ENCODE data around the gene SLC17A8.
"Not testable (repeated sequence)": the region's sequence is repeated elsewhere in the genome, so short reads cannot be mapped to it uniquely, and the experiment has no call there.

SLC17A8 gene

DNA sequence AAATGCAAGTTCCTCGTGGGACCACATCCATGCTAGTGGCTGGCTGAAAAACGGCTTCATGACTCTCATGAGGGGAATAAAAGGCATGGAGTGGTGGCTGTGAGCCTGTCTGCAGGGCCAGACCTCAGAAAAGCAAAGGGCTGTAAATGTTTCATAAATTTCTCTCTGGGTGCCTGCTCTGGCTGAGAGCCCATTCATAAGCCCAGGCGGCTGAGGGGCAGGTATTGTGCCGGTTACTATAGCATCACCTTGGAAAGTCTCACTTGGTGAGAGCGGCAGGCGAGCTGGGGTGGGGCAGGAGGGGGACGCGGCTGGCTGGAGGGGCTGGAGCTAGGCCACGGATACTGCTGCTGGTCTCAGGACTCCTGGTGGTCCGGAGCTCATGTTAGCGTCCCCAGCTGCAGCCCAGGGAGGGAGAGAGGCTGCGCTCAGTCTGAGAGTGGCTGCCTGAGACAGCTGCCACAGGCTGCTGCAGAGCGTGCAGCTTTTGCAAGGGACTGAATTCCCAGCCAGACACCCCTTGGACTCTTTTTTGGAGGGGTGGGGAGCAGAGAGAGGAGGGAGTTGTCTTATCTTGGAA is at the start of gene SLC17A8:
TSS of gene SLC17A8 (plus strand) at position 431 of the 580 bp plus-strand sequence. CDS start 318 bp downstream, outside the sequence.
- DNase-seq = peak; percentile 46

DNA sequence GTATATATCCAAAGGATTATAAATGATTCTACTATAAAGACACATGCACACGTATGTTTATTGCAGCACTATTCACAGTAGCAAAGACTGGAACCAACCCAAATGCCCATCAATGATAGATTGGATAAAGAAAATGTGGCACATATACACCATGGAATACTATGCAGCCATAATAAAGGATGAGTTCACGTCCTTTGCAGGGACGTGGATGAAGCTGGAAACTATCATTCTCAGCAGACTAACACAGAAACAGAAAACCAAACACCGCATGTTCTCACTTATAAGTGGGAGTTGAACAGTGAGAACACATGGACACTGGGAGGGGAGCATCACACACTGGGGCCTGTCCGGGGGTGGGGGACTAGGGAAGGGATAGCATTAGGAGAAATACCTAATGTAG is 48.7 kb upstream of the SLC17A8 start:
- not testable (repeated sequence) for DNase-seq

DNA sequence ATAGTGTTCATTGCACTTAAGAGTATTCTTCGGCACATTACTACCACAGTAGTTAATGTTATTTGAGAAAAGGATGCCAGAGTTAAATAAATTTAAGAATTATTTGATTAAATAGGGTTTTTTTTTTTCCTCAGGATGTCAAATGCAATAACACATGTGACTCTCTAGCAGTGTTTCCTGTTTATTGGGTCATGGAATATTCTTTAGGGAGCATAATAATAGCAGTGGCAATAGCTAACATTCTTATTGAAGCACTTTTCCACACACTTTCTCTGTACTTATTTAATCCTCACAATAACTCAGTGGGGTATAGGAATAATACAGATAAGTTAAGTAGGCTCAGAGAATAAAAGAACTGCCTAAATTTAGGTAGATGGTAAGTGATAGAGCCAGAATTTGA is 45.6 kb upstream of the SLC17A8 start:
- DNase-seq = no peak

DNA sequence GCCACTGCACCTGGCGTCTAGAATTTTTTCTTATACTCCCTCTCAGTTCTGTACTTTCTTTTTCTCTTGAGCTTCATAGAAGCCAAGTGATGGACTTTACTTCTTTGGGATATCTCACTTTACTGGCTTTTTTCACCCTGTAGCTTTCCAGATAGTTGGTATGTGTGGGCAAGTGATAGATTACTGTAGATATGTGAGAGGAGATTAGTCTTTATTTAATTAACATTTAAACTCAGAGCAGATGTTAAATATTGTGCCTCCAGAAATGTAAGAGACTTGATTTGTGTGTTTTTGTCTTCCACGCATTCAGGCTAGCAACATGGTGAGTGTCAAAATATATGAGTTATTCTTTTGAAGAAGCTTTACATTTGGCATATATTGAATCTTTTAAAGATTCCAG is 39.5 kb upstream of the SLC17A8 start:
- no peak for DNase-seq

DNA sequence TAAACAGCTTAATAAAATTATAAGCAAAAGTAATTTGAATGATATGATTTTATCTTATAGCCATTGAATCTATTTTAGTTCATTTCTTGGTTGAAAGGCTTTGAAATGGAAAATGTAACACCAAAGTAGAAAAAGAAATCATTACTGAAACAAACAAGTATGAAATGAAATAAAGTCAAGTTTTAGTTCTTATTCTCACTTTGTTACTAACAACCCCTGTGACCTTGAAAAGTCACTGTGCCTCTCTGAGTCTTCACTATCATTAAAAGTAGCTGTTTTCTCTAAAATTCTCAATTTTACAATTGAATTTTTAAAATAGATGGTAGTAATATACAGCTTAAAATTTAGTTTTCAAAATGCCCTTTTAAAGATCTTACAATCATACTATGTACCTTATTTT is 32.4 kb upstream of the SLC17A8 start:
- no peak for DNase-seq

DNA sequence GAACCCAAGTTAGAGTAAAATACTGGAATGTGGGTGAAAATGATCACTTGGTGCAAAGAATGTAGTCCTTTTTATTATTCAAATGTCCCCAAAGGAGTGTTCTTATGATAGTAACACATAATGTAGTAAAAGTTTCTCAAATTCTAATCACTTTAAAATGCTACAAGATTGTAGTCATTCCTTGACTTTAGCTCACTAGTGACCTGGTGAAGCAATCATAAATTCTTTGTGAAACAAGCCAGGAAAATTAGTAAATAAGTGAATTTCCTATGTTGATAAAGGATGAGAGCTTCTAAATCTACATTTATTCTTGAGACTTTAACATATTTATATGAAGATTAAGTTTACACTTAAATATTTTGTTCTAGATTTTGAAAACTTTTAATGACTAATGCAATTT is 30.7 kb upstream of the SLC17A8 start:
- no peak for DNase-seq

DNA sequence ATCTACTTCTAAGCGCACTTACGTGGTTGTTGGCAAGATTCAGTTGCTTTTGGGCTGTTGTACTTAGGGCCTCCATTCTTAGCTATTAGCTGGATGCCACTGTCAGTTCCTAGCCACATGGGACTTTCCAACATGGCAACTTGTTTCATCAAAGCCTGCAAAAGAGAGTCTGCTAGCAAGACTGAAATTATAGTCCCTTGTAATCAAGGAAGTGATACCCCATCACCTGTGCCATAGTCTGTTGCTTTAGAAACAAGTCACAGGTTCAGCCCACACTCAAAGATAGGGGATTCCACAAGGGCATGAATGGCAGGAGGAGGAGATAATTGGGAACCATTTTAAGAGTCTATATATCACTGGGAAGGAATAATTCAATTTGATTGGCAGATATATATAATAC is 27.1 kb upstream of the SLC17A8 start:
- DNase-seq = no peak

DNA sequence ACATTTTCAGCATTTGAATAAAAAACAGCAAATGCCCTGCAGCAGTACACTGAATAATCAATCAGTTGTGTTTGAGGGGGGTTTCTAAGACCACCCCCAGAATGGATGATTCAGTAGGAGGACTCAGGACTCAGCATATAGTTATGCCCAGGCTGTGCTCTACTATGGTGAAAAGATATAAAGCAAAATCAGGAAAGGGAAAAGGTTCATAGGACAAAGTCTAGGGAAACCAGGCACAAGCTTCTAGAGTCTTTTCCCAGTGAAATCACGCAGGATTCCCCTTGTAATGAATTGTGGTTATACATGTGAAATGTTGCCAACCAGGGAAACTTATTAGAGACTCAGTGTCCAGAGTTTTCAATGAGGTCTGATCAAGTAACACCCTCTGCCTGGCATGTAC is 25.0 kb upstream of the SLC17A8 start:
- no peak for DNase-seq

DNA sequence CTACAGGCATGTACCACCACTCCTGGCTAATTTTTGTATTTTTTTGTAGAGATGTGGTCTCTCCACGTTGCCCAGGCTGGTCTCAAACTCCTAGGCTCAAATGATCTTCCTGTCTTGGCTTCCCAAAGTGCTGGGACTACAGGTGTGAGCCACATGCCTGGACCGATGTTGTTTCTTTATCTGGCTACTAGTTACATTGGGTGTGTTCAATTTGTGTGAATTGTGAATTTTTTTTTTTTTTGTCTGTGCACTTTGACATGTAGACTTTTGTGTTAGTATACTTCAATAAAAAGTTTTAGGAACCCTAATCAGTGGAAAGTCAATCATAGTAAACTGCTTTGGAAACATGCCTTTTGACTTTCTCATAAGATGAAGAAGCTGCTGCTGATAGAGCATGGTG is 24.0 kb upstream of the SLC17A8 start:
- DNase-seq = no peak

DNA sequence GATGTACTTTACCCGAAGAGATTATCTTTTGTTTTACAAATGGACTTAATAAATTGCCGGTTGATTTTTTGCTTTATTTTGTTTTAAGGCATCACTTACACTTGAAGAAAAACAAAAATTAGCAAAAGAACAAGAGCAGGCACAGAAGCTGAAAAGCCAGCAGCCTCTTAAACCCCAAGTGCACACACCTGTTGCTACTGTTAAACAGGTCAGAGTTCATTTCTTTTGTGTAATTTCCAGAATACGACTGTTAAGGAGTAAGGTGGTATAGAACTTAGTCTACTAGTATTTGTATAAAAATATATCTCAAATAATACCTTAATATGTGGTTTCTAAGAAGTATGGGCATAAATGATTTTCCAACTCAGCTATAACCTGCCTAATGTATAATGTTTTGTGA is 19.6 kb upstream of the SLC17A8 start:
- no peak for DNase-seq

DNA sequence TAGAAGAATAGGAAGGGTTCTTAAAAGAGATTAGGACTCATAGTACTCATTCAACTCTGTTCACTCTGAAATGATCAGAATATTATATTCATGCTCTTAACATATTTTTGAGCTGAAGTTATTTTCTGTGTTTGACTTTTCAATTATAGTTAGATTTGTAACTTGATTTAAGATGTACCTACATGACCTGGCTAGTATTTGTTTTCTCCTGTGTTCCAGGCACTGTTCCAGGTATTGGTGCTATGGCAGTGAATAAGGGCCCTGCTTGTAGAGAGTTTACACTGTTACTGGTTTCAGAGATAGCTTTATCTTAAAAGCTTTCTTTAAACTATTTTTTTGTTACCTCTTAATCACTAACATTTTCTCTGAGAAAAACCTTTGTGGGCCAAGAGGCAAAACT is 19.1 kb upstream of the SLC17A8 start:
- no peak for DNase-seq

DNA sequence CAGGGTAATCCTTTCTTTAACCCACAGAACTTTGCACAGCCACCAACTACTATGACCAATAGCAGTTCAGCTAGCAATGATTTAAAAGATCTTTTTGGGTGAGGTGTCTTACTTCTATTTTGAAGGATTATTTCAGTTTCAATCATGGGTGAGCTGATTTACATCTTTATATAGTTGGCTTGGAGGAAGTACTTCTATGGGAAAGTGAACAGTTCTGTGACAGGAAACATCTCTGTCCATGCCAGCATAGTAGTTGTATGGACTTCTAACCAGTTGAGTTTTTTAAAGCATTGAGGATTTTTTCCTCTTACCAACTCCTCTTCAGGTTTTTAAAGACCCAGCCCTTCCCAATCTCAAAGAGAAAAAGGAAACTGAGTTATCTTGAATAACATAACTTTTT is 17.8 kb upstream of the SLC17A8 start:
- no peak for DNase-seq

DNA sequence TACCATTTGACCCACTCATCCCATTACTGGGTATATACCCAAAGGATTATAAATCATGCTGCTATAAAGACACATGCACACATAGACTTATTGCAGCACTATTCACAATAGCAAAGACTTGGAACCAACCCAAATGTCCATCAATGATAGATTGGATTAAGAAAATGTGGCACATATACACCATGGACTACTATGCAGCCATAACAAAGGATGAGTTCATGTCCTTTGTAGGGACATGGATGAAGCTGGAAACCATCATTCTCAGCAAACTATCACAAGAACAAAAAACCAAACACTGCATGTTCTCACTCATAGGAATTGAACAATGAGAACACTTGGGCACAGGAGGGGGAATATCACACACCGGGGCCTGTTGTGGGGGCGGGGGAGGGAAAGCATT is 14.0 kb upstream of the SLC17A8 start:
- DNase-seq = not testable (repeated sequence)

DNA sequence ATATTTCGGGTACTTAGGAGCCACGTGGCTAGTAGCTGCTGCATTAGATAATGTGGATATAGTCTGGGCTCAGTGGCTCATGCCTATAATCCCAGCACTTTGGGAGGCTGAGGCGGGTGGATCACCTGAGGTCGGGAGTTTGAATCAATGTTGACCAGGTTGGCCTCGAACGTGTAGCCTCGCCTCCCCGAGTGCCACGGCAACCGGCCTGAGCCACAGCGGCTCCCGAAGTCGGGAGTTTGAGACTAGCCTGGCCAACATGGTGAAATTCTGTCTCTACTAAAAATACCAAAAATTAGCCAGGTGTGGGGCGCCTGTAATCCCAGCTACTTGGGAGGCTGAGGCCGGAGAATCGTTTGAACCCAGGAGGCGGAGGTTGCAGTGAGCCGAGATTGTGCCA is 12.5 kb upstream of the SLC17A8 start:
- DNase-seq = not testable (repeated sequence)

DNA sequence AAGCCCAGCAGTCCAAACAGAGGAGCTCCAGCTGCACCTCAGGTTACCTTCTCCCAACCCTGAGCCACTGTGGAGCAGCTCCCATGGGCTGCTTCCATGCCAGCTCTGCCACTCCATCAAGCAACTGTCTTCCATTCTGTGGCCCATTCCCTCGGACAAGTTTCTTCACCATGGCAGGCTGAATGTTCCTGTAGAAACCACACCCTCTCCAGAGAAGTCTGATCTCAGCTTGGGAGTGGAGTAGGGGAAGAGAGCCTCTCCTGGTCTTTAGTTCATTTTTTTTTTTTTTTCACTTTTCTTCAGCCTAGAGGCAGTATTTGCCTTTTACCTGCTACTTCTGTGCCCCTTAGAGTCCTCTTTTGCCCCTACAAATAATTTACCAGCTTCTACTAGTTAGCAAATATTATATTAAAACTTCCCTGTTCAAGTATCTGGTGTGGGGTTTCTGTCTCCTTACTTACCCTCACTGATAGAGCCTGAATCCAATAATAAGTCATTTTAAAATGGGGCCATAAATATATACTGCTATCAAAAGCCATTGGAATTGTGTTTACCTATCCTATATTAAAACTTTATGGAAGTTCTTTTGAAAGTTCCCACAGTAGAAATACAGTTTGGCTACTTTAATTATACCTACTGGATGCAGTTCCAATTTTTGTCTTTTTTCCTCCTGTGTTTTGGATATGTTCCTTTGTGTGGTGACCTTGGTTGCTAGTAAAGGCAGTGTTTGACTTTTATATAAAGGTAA is 11.7 kb upstream of the SLC17A8 start:
- DNase-seq = no peak

DNA sequence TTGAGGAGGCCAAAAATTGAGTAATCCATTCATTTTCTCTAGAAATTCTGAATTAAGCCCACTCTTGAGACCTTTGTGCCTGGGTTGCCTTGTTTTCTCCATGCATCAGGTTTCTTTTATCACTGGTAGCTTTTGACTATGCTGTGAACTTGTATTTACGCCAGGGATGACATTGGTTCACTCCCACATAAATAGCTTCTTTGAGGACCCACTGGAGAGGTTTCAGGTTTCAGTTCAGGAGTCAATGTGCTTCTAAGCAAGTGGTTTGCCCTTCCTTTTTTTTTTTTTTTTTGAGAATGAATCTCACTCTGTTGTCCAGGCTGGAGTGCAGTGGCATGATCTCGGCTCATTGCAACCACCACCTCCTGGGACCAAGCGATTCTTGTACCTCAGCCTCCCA is 10.2 kb upstream of the SLC17A8 start:
- DNase-seq = no peak

DNA sequence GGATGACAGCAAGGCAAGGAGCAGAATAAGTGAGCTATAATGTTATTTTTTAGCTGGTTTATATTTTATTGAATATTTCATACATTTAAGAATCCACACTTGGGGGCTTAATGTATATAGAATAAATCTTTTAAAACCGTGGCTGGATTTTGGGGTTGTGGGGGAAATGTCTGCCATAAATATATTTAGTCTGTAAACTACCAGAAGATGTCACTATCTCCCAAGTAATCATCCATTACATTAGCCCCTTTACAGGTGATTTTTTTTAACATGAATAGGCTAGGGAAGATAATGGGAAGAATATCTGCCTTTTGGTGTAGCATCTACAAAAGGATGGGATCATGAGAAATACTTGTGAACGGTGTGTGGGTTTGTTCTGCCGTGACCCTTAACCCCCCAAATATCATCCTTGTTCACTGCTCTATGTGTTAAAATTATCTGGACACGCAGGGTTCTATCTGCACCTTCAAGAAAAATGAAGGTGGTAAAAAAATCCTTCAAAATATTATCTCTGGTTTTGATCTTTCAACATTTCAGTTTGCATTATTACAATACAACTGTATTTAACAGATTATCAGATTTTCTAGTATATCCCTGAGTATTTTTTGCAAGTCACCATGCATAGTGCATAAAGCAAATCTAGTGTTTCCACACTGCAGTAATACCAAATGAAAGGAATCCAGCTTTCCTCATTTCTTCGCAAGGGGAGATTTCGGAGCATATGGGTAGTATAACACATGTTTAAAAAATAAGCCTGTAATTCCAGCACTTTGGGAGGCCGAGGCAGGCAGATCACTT is 8.0 kb upstream of the SLC17A8 start:
- DNase-seq = peak; percentile 70

DNA sequence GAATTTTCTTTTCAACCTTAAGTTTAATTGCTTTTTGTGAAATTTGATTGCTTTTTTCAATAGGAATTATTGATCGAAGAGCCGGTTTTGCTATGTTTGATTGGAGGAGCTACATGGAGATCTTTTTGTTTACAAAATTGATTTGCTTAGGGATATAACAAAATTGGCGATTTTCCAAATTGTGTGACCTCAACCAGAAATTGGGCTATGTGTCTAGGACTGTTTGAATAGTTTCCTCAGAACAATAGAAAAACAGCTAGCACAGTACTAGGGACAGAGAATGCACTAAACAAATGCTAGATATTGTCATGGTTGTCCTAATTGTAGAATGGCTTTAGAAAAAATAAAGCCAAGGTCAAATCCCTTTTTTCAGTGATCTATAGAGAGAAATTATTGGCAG is 2.4 kb downstream of the SLC17A8 start:
- no peak for DNase-seq

DNA sequence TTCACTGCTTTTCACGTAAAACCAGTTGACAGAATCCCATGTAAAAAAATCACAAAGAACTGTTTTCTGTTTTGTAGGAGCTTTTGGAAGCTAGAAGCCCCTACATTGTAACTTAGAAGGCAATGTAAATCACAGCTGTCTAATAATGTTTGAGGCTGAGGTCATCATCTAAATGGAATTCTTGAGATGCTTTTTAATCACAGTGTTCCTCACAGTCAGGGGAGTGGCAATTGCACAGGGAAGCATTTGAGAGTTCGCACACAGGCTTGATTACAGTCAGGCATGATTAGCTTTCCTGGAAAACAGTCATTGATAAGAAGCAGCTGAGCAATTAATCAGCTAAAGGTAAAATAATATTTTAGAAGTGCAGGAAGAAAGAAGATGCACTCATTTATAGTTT is 2.9 kb downstream of the SLC17A8 start:
- DNase-seq = no peak

DNA sequence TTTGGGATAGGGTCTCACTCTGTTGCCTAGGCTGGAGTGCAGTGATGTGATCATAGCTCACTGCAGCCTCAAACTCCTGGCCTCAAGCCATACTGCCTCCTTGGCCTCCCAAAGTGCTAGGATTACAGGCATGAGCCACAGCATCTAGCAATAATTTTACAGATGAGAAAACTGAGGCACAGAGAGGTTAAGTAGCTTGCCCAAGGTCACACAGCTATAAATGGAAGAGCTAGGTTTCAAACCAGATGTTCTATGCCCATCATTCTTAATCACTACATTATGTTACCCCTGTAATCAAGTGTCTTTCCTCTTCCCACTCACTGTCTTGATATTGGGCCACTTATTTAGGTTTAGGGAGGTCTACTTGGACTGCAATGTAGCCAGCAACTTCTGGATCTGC is 3.6 kb downstream of the SLC17A8 start:
- DNase-seq = no peak

DNA sequence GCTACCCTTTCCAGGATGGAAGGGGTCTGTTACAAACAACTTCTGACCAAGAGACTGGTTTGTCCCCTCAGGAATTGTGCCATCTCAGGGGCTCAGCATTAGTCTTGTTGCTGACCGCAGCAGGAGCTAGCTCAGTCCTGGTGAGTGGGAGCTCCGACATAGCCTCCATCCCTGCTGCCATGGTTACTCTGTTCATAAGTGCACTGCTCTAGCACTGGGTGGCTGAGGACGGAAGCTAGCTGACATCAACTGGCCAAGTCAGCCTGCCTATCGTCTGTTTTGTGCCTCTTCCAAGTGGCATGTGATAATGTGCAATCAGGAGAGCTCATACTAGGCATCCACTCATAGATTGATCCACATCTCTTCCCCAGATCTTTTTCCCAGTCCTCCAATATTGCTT is 7.5 kb downstream of the SLC17A8 start:
- no peak for DNase-seq

DNA sequence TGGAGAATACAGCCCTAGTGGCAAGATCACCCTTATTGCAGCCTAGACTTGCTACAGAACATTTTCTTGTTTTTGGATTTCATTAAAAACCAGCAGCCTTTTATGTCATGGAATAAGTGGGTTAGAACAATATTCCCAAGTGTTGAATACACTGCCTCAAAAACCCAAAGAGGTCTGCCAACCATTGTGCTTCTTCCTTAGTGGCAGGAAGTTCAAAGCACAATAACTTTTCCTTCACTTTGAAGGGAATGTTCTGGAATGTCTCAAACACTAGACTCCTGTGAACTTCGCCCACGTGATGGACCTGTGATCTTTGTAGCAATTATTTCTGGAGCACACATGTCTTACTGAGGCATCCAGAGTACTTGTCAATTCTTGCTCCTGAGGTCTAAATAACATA is 8.5 kb downstream of the SLC17A8 start:
- DNase-seq = no peak

DNA sequence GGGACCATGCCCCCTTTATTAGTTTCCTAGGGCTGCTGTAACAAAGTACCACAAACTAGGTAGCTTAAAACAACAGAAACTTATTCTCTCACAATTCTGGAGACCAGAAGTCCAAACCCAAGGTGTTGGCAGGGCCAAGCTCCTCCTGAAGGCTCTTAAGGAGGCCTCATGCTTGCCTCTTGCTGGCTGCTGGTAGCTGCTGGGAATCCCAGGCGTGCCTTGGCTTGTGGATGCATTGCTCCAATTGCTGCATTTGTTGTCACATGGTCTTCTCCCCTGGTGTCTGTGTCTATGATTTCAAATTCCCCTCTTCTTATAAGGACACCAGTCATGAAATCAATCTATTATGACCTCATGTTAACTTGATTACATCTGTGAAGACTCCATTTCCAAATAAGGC is 11.2 kb downstream of the SLC17A8 start:
- DNase-seq = no peak

DNA sequence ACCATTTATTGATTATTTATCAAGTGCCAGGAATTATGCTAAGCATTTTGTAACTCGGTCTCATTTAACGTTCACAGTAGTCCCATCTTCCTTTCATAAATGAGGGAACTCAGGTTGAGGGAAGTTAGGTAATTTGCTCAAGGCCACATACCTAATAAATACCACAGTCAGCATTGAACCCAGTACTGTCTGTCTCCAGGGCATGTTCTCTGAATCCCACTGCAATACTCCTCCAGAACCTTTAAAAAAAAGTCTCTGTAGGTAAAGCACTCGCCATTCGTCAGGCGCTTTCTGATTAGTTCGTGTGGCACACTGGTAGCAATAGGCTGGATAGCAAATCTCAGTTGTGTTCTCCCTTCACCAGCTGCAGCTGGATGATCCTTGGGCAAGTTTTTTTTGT is 14.3 kb downstream of the SLC17A8 start:
- DNase-seq = no peak

Data from NCI-H82 (cell line).